NCI-H1105 treated with DMSO at 0.1 percent for 48 hours (cell line): ENCODE measurements around the gene NYAP2.

Experiments used
- DNase-seq: peaks from one replicate; lab custom pipeline; 2025; lab: John Stamatoyannopoulos, UW

NYAP2 gene

GRCh38 chr2:225559072-225559415 lies 159.5 kb downstream of the NYAP2 start:
- no peak for DNase-seq

- DNase-seq: no peak
Observed at GRCh38 chr2:225566798-225567197, 167.3 kb downstream of the NYAP2 start.

GRCh38 chr2:225569995-225570394 lies 170.5 kb downstream of the NYAP2 start:
- DNase-seq: no peak

DNA sequence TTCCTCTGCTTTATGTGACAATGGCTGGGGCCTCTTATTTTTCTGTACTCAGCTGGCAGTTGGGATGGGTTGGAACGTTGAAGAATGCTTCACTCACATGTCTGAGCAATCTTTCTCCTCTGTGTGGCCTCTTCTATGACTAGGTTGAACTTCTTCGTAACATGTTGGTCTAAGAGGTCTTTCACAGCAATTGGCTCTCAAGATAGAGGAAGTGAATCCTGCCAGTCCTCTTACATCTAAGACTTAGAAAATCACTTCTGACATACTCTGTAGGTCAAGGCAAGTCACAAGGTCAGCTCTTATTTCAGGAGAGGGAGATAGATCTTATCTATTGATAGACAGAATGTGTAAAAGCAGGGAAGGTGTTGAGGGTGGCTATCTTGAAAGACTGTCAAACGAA lies 174.1 kb downstream of the NYAP2 start:
- no peak for DNase-seq

DNA sequence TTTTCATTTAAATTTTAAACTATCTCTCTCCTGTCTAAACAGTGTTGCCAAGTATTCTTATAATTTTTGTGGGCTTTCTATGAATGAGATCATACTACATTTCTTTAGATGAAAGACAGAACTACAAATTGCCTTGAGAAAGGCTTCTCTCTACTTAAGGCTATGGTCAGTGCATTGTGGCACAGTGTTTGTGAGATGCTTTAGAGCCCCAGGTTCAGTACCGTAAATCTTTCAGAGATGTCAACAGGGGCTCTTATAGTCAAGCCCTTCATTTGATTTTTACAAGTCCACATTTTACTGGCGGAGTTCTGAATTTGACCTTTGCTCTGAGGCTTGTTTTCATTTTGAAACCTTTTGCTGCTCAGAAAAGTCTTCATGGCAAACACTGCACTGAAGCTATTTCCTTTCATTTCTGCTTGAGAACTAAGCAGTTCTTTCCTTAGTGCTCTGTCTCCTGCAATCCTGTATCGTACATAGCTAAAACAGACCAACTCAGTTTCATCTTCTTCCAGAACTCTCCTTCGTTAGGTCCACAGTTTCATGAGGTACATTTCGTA lies 175.2 kb downstream of the NYAP2 start:
- no peak for DNase-seq

- no peak for DNase-seq
Observed at GRCh38 chr2:225581135-225581534, 181.6 kb downstream of the NYAP2 start.

GRCh38 chr2:225581906-225582305 lies 182.4 kb downstream of the NYAP2 start:
- no peak for DNase-seq

- DNase-seq: no peak
Observed at GRCh38 chr2:225582355-225583116, 183.0 kb downstream of the NYAP2 start.

DNA sequence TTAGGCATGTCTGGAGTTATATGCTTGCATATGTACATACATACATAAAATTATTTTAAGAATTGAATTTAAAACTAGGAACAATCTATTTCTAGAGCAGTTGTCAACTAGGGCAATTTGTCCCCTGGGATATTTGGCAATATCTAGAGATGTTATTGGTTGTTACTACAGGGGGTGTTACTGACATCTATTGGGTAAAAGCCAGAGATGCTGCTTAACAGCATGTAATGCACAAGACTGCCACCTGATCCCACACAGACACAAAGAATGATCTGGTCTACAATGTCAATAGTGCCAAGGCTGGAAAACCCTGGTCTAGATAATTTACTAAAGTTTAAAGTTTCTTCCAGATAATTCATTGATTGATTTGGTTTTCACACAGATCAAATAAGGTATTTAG lies 185.3 kb downstream of the NYAP2 start:
- peak; percentile 3 for DNase-seq

- no peak for DNase-seq
Observed at GRCh38 chr2:225590932-225591331, 191.4 kb downstream of the NYAP2 start.

DNA sequence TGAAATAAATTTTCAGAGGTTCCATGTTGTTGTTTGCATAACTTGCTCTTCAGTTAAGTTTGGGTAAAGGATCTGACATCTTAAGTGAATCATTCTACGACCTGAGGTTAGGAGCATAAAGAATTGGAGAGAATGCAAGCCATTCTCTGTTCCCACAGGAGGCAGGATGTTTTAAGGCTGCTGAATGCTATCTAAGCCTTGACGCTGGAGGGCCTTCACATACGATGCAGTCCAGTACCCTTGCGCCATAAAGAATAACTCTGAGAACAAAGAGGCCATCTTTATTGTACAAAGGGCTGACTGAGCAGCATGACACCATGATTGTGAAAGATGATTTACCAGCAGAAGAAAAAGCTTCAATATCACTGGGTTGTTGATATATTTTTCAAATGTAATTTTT lies 198.4 kb downstream of the NYAP2 start:
- DNase-seq: no peak

DNA sequence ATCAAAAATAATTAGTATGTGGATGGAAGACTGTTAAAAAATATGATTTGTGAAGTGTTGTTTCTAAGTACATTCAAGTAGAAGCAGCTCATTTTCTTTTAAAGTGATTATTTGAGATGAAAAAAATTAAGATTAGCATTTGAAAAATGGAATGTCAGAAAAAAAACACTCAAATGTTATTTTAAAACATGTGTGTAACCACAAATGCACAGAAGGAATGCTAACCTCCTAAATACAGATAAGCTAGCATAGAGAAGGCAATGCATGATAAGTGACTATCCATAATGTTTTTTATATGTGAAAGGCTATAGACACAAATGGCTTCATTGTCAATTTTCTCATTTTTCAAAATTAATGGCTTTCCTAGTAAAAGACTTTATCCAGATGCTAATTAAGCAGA lies 198.9 kb downstream of the NYAP2 start:
- DNase-seq: no peak

DNA sequence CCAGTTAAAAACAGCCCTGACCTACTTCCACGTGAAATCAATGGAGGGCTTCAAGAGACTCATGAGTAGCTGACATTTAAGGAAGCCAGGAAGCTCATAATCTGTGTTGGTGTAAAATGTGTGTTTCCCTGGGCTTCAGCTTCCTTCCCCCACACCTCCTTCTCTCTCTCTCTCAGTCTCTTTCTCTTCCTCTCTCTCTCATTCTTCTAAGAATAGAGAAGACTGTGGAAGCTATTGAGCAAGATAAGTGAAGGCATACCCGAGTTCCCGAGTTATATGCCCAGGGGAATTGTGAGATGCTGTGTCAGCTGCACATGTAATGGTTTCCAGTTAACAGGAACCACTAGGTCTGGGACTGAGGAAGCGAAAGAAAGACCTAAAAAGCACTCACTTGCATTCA lies 199.4 kb downstream of the NYAP2 start:
- DNase-seq: no peak

GRCh38 chr2:225599856-225600255 lies 200.3 kb downstream of the NYAP2 start:
- DNase-seq: no peak

DNA sequence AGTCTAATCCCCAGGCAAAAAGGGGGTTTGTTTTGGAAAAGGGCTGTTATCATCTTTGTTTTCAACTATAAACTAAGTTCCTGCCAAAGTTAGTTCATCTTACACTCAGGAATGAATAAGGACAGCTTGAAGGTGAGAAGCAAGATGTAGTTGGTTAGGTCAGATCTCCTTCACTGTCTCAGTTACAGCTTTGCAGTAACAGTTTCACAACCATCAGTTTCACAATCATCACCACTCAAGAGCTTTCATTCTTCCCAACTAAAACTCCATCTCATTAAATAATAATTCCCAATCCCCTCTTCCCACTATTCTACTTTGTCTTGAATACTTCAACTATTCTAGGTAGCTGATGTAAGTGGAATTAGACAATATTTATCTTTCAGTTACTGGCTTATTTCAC lies 200.9 kb downstream of the NYAP2 start:
- DNase-seq: no peak

- DNase-seq: no peak
Observed at GRCh38 chr2:225600865-225601264, 201.4 kb downstream of the NYAP2 start.

GRCh38 chr2:225602205-225602604 lies 202.7 kb downstream of the NYAP2 start:
- no peak for DNase-seq

- no peak for DNase-seq
Observed at GRCh38 chr2:225608136-225608535, 208.6 kb downstream of the NYAP2 start.

DNA sequence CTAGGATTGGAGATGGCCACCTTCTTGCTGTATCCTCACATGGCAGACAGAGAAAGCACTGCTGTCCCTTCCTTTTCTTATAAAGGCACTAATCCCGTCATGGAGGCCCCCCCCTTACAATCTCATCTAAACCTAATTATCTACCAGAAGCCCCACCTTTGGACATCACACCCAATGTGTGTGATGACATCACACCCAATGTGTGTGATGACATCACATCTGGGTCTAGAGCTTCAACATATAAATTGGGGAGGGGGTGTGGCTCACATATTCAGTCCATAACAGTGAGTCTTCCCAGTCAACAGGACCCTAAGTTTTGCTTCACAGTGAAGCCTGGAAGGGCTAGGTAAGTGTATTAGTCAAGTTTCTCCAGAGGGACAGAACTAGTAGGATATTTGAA lies 213.1 kb downstream of the NYAP2 start:
- no peak for DNase-seq

DNA sequence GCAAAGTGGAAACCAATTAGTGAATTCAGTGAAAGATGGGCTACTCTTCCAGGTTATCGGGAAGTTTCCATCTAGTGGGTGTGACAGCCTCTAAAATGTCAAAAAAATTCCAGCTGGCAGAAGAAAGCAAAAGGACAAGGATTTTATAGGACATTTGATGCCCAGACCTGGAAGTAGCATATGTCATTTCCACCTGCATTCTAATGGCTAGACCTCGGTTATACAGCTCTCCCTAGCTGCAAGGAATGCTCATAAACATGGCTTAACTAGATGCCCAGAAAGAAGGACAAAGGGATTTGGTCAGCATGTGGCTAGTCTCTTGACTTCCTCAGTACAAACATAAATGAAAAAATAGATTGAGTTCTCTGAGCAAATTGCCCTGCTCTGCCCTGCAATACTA lies 215.4 kb downstream of the NYAP2 start:
- no peak for DNase-seq

GRCh38 chr2:225615514-225615913 lies 216.0 kb downstream of the NYAP2 start:
- DNase-seq: no peak

DNA sequence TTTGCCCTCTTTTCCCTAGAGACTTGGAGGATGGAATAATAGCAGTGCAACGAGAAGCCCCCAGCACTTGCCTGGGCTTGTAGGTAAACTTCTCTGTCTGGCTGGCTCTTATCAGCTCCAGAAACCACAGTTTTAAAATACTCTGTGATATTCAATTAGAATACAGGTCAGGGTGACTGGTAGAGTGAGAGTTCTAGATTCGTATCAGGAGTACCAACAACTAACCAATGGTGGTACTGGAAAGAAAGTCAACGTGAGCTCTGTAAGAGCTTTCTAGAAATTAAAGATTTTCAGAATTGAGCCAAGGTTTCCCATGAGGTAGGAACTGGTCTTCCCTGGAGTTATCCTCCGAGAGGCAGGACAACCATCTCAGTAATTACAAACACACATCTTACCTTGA lies 216.9 kb downstream of the NYAP2 start:
- no peak for DNase-seq

DNA sequence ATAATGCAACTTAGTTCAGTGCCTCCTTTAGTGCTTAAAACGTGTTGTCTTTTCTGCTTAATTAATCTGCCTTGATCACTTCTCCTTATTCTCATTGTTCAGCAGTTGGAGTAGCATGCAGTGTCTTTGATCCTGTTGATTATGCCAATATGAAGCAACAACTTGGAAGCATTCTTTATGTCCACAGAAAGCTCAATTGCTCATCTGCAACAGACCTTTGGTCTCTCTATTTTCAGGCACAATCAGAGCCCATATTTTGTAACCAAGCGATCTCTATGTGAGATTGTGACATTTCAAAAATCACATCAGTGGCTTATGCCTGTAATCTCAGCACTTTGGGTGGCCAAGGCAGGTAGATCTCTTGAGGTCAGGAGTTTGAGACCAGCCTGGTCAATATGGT lies 217.3 kb downstream of the NYAP2 start:
- DNase-seq: no peak

DNA sequence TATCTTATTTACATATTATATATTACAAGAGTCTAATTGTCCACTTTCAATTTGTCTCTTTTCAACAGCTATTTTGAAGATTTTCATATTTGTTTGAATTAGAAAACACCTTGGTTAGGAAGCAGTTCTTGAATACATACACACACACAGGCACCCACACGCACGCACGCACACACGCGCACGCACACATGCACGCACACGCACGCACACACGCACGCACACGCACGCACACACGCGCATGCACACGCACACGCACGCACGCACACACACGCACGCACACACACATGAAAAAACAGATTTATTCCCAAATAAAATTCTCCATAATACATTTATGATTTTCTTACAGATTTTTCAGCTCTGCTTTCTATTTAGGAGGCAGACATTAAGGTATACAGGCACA lies 220.7 kb downstream of the NYAP2 start:
- DNase-seq: no peak
